HG02763 (cell line): ENCODE data around the gene SORCS3.

ENCODE experiments used
- ATAC-seq: cut with Tn5 transposase; IDR thresholded peaks from one replicate; pipeline ENCODE4 v1.9.1; 2021; ENCODE audit warnings: mild to moderate bottlenecking, moderate library complexity; ENCODE audit not compliant: unreplicated experiment

The SORCS3 gene

DNA sequence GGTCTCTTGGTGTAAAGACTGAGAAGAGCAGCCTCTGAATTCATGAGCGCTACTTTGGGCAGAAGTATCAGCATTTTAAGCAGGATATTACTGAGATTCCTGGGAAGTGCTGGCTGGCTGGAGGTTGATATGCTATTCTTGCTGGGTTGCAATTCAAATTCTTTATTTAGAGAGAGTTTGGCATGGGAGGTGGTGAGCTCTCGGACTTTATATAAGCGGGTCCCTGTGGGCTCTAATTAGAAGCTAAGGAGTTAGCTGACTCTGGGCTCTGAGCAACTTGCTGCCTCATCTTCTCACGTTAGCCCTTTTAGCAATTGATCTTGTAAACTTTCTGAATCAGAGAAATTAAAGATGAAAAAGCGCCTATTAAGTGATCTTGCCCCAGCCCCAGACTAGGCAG, 430.9 kb downstream of the SORCS3 start:
- ATAC-seq: no peak

DNA sequence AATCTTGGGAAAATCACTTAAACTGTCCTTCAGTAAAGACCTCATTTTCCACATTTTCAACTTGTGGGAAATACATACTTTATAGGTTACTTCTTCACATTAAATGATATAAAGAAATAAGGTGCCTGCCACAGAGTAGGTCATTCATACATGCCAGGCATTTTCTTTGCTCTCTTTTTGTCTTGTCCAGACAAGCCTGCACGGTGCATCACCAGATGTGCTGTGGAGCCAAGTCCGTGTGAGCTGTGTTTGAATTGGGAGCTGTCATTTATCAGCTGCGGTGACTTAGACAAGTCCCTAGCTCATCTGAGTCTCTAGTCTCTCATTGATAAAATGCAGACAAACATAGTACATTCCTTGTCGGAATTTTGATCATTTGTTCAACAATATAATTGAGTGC, 432.9 kb downstream of the SORCS3 start:
- ATAC-seq: no peak

DNA sequence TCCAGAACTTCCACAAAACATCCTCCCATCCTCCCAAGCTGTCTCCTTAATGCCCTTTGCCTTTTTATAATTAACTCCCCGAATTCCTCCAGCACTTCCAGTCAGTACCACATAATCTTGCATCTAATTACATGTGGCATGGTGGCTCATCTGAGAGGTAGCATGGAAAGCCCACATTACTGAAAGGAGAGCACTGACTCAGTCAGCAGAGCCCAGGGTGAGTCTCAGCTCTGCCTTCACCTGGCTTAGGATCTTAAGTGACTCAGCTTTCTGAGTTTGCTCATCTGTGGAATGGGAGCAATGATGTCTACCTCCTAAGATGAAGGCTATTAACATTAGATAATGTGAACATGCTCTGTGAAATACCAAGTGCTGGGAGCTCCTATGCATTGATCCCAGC, 433.9 kb downstream of the SORCS3 start:
- ATAC-seq: no peak

DNA sequence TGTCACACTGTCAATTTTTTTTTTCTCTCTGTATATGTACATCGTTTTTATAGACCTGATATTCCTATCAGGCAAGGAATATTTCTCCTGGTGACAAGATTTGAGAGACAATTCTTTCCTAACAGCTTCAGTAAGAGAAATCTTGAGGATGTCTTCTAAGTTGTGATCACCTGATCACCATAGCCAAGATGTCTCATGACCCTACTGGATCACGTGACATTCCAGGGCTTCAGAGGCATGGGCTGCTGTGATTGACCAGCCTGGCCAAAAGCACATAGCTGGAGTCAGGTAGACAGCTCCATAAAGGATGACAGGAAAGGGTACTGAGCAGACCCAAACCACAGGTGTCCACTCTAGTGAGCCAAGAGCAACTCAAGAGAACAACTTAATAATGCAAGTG, 444.9 kb downstream of the SORCS3 start:
- ATAC-seq: no peak

DNA sequence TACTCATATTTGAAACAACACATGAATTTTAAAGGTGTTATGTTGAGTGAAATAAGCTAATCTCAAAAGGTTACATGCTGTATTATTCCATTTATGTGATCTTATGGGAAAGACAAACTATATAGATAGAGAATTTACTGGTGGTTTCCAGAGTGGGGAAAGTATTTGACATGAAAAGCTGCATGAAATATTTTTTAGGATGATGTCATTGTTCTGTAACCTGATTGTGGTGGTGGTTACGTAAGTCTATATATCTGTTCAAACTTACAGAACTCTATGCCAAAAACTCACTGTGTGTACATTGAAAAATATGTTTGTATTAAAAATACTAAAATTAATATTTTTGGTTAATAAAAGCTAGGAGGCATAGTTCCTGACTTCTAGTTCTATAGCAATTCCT, 453.0 kb downstream of the SORCS3 start:
- ATAC-seq: no peak

DNA sequence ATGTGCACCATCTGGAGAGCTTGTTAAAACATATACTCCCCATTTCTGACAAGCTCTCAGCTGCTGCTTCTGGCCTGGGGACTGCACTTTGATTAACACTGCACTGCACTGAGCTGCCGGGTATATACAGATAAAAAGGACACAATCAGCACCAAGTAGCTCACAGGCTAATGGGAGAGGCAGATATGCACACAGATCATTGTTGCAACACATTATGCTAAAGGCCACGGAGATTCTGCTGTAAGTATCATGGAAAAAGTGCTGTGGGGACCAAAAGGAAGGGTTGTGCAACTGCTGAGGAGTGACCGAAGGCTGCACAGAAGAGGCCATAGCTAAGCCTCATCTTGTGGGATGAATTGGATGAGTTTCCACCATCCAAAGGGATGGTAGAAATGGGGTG, 455.2 kb downstream of the SORCS3 start:
- no peak for ATAC-seq

DNA sequence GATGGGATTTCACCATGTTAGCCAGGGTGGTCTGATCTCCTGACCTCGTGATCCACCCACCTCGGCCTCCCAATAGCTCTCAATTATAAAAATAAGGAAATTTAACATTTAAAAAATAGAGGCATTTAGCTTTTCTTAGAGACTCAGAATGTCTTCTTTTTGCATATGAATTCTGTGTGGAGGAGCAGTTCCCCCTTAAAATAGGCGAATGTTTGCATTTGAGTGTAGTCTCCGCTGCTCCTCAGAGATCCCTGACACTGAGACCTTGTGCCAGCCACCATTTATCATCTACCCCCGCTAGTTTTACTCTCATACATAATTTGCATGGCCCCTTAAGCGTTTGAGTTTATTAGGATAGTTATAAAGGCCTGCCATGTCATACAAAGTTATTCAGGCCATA, 461.9 kb downstream of the SORCS3 start:
- no peak for ATAC-seq

DNA sequence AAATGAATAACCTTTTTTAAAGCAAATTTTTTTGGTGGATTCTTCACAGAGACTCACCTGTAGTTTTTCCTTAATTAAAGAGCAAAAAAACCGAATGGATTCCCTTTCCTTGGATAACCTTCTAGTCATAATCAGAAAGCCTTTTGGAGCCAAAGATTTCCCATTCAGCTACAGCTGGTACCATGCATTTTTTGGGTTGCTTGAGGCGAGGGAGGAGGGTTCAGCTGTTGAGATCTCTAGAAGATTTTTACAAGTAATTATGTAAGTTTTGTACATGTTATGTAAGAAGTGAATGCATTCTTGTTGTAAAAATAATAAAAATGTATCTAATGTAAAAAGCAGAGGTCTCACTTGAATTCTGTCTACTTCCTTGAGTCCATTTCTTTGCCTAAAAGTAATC, 463.2 kb downstream of the SORCS3 start:
- no peak for ATAC-seq

DNA sequence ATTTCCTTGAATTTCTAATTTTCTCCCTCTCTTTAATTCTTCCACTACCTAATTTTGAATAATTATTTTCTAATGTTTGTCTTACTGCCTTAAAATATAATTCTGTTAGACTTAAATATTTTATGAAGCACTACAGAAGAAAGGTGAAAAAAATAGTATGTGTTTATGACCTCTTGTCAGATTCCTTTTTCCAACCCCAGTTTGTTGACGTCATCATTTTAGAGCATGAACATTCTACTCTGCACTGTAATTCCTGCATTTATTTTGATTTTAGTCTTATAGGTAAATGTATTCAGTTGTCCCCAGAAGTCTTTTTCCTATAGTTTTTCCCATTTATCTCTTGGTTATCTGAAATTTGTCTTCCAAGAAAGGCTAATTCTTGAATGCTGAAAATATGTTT, 468.1 kb downstream of the SORCS3 start:
- no peak for ATAC-seq

DNA sequence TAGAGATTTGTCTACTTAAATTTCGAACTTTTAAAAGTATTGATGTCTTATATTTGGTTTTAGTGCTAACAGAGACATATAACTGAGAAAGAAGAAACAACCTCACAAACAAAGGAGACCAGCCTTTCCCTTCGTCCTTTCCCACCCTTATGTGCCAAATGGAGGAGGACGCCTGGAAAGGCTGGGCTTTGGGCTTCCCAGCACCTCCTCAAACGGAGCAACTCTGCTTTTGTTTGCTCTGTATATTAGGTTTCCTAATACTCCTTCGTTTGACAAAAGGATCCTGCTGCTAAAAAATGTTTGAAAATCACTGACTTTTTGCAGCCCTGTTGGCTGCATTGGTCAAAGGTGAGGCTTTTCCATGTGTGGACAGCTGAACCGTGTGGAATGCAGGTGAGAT, 471.8 kb downstream of the SORCS3 start:
- ATAC-seq: no peak

DNA sequence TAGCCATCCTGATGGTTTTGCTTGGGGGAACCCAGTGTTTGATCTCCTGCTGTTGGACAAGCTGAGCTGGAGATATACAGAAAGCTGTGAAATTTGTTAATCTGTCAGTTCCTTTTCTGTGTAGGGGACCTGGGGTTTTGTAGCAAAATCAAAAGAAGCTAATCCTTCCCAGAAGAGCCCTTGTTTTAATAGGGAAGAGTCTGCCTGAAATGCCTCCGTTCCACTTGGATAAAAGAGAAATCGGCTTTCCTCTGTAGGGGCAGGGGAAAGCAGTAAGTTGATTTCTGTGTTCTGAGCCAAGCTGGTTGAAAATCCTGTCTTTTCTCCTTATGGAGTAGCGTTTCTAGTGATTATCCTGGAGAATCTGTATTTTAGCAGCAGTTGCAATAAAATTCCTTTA, 472.6 kb downstream of the SORCS3 start:
- no peak for ATAC-seq

DNA sequence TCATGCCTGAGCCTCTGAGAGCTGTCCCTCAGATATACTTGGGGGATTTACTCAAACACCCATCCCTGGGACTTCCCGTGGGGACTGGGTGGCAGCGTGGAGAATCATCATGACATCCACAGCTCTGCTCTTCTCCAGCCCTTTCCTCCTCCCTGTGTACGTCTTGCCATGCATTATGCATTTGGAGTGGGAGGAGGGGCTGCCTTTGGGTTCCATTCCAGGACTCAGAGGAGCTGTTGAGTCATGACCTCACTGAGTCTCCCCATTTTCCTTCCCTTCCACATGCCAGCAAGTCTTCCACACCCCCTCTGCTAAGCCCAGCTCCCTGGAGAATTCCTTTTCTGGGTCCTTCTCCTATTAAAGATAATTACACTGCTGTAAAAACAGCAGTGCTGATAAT, 480.7 kb downstream of the SORCS3 start:
- no peak for ATAC-seq

DNA sequence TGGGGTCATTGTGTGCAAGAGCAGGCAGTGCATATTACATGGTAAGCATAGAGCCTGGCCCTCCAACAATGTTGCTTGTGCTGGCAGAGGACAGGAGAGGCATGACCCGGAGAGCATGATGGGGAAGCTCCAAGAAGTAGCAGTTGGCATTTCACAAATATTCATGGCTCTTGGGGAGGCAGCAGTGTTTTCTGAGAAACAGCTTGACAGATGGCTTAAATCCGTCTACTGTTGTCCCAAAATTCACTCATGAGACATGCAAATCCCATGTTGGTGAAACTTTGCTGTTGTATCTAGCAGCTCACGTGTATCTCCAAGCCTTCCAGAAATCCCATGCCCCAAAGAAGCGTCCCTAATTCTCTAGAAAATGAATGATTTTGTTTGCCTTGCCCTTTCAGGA, 487.0 kb downstream of the SORCS3 start:
- ATAC-seq: no peak

DNA sequence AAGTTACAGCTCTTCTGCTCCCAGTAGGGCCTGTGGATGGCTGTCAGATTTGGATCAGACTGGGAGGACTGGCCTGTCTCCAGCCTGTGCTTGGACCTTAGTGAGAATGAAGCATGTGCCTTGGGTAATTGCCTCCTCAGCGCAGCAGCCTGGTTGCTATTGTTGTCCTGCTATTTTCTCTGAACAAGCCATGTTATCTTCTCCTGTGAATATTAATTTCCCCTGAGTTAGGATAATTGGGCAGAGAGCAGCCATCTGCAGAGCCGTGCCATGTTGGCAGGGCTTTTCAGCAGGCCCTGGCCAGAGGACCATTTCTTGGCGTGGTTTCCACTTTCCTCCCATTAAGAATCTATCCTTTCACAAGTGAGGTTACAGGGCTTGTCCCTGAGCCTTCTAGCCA, 497.3 kb downstream of the SORCS3 start:
- no peak for ATAC-seq

DNA sequence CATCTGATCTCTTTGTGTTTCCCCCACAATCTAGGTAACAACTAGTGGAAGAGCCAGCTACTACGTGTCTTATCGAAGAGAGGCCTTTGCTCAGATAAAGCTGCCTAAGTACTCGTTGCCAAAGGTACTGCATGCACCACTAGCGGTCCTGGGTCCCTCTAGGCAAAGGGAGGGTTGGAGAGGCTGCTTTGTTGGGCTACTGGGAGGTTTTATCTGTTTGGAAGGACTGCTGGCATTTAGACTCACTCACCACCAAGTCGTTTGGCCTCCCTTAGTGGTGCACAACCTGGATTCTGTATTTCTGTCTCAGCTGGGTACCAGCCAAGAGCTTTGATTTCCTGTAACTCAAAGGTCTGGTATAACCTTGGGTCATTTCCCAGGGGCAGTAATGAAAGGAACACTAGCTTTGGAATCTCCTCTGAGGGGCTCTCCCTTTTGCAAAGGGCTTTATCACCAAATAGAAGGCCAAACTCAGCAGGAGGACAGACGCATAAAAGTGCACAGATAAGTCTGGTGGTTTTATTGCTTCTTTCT, 498.3 kb downstream of the SORCS3 start:
- no peak for ATAC-seq

DNA sequence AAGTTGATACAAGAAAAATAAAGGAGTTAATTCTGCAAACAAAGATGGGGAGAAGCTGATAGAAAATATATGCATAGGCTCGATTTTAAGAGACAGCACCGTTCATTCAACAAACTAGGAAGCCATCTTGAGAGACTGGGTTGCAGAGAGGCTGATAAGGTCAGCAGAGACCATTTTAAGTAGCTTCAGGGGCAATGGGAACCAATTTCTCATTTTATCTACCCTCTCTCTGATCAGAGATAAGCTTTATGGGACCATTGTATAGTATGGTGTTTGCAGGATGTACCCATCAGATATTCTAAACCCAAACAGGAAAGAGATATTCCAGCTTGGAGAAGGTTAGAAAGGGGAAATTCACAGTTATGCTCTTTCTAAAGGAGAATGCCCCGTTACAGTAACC, 499.5 kb downstream of the SORCS3 start:
- no peak for ATAC-seq

DNA sequence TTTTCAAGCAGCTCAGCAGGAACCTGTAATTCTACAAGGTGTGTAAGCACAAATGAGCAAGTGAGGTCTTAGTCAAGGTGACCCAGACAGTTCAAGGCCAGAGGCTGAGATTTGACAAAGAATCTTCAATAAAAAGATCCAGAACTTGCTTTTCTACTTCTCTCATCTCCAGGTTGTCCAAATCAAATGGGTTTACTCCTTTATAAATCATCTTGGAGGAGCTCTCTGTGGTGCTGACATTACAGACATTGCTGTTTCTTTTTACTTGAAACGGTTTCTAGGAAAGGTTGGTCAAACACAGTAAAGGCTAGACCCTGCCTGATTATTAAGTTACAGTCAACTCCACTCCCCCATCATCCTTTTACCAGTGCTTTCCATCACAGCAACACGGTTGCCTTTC, 504.6 kb downstream of the SORCS3 start:
- no peak for ATAC-seq

DNA sequence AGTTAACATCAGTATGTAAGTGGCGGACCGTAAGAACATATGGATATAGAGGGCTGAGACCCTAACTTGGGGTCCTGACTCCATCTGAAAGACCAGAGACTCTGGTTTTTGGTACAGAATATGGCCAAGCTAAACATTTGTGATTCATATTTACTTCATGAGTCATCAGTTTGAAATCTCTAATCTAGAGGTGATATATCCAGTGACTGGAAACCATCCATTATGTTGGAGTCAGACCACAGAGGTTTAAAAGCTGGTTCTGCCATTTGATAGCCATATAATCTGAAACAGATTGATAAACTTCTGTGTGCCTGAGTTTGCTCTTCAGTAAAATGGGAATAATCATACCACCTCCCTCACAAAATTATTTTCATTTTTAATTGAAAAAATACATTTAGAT, 505.3 kb downstream of the SORCS3 start:
- no peak for ATAC-seq

DNA sequence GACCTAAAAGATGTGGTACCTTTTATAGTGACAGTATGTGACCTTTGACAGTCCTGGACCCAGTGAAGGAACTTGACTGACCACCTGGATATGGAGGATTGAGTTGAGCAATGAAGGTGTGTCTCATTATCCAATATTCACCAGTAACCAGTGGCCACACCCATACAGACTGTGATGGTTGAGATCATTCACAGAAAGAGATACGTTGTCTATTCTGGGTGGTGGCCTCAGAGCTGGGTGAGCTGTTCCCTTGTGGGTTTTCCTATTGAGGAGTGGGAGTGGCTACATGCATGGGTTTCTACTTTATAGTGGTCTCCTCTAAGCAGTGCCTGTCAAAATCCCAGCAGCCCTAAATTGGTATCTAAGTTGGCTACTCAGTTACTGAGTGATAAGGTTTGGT, 507.4 kb downstream of the SORCS3 start:
- no peak for ATAC-seq

DNA sequence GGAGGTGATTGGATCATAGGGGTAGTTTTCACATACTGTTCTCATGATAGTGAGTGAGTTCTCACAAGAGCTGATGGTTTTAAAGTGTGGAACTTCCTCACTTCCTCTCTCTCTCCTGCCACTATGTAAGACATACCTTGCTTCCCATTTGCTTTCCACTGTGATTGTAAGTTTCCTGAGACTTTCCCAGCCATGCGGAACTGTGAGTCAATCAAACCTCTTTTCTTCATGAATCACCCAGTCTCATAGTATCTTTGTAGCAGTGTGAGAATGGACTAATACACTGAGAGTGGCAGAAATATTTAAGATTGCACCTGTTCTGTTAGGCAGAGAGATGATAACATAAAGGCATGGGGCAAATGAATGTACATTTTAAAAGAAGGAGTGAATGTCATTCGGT, 507.8 kb downstream of the SORCS3 start:
- no peak for ATAC-seq

DNA sequence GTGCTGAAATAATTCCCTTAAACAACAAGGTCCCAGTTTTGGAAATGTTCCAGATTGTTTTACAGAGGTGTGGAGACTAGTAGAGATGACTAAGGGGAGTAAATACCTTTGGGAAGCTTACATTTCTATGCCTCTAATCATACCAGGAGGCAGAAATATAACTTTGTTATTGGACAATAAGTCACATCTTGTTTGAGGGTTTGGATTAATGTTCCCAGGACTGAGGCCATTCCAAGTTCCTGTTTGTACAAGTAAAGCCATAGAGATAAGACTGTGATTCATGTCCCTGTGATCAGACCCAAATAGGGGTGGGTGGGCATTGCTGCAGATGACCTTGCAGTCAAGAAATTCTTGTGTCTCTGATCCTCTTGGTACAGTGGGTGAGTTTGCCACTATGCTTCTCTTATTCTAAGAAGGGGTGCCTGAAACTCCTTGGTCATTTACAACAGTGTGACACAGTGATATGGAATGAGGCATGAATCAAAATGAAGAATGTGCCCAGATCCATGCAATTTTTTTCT, 508.3 kb downstream of the SORCS3 start:
- ATAC-seq: no peak

DNA sequence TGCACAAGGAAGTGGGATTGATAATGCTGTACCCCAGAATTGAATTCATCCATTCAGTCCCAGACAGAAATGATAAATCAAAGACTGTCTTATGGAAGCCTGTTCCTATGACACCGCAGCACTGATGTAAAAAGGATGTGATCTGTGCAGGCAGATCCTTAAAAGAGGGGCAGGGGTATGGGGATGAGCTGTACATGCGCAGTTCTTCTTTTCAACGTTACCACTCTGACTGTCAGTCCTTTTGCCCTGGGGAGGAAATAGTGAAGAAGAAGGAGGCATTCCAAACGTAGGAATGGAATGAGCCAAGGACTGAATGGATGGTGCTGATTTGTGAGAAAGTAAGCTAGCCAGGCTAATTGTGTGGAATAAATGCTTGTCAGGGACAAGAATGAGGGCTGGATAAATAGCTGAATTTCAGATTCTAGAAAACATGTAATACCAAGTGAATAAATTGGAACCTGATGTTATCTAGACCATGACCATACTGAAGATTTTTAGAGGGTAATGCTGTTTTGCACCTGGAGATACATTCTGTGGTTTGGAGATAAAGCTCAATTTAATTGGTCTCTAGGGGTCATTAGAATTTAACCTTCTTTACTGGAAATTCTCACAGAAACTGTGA, 509.3 kb downstream of the SORCS3 start:
- ATAC-seq: no peak

DNA sequence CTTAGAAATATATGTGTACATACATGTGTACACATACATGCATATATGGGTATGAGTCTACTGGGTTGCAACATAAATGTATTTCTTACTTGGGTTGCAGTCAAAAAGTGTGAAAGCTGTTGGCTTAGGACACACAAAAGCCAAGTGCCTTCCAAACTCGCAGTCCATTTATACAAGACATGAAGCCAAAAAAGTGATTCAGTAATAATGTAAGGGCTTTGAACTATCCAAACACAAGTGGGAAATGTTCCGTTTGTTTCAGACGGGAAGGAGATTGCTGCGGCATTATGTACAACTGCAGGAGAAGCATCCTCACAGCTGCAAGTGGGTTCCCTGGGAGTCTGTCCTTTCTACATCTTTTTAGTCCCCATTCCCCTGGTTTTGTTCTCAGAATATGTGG, 513.6 kb downstream of the SORCS3 start:
- ATAC-seq: no peak
